GM10847 (cell line): Measurements from ENCODE around the gene POU5F1.

Source experiments
- POLR2A ChIP-seq: IDR thresholded peaks from 2 replicates; pipeline ENCODE4 v1.6.1; 2011; ENCODE audit not compliant: insufficient read length; ENCODE audit errors: extremely low read depth

Gene POU5F1

DNA sequence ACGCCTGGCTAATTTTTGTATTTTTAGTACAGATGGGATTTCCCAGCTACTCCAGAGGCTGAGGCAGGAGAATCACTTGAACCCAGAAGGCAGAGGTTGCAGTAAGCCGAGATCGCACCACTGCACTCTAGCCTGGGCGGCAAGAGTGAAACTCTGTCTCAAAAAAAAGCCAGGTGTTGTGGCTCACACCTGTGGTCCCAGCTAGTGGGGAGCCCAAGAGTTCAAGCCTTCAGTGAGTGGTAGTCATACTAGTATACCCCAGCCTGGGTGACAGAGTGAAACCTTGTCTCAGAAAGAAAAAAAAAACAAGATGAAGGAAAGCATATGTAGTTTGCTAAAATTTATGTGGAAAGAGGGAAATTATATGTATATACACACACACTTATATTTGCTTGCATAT is 20.0 kb upstream of the POU5F1 start:
- TF ChIP-seq POLR2A, result no peak

DNA sequence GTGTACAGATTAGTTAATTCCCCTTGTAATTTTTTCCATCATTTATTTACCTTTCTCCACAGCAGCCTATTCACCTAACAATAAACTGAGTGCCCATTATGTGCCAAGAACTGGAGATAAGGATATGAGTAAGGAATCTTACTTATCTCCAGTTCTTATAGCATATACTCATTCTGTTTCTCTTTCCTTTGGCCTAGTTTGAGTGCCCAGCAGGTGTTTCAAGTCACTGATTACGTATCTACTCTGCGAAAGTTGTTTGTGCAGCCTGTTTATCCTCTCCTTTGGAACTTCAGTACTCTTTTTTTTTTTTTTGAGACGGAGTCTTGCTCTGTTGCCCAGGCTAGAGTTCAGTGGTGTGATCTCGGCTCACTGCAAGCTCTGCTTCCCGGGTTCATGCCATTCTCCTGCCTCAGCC is 17.3 kb upstream of the POU5F1 start:
- no peak for TF ChIP-seq POLR2A

DNA sequence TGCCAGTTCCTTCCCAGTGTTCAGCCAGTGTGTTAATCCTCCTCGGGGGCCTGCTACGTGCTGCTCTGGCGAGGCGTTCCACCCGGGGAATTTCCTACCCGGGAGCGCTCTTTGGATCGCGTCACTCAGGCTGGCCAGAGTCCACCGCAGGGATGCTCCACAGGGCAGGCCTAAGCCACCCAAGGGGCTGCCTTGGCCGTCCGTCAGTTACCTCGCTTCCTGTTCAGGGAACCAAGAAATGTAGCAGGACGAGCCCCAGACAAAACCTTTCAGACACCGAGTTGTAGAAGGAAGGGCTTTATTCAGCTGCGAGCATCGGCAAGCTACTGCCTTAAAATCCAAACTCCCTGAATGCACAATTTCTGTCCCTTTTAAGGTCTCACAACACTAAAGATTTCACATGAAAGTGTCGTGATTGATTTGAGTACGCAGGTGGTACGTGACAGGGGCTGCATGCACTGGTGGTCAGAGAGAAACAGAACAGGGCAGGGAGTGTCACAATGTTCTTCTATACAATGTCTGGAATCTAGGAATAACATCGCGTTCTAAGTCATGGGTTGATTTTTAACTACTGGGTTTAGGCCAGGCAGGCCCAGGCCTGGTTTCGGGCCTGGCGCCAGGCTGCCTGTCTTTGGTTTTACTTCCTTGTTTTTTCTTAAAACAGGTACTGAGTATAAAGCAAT is 15.7 kb upstream of the POU5F1 start:
- no peak for TF ChIP-seq POLR2A

DNA sequence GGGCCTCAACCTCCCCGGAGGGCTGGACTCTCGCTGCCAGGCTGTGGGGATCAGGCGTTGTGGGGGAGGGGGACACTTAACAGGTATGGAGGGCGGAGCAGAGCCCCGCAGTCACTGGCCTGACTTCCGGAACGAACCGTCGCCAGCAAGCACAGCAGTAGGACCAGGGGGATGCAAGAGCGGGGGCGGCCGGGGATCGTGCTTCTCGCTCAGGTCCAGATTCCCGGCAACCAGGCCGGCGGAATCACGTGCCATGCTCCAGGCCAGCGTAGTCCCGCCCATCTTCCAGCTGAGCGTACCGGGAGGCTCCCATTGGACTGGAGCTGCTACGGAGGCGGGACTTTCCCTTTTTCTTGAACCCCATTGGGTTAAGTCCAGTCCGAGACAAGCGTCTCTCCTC is 10.0 kb upstream of the POU5F1 start:
- no peak for TF ChIP-seq POLR2A

DNA sequence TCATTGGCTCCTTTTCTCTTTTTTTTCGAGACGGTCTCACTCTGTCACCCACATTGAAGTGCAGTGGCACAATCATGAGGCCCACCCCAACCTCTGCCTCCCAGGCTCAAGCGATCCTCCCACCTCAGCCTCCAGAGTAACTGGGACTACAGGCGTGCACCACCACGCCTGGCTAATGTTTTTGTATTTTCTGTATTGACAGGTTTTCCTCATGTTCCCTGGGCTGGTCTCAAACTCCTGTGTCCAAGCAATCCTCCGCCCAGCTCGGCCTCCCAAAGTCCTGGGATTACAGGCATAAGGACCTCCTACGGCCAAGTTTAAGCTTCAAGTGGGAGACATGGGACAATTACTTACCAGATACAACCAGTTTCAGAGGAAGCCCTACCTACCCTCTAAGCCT is 9.4 kb upstream of the POU5F1 start:
- no peak for TF ChIP-seq POLR2A

DNA sequence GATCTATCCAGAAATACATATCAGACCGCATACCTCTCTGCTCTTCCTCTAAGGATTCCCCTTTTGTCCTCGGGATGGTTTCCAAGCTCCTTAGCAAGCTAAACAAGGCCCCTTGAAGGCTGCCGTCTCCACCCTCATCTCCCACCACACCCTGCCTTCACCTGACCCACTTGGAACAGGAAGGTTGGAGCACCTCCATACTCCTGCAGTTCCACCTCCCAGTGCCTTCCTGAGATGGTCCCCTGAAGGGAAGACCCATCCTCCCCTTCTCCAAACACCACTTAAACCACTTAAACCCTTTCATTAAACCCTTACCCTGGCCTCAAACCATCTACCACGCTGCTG is 8.5 kb upstream of the POU5F1 start:
- TF ChIP-seq POLR2A, result no peak

DNA sequence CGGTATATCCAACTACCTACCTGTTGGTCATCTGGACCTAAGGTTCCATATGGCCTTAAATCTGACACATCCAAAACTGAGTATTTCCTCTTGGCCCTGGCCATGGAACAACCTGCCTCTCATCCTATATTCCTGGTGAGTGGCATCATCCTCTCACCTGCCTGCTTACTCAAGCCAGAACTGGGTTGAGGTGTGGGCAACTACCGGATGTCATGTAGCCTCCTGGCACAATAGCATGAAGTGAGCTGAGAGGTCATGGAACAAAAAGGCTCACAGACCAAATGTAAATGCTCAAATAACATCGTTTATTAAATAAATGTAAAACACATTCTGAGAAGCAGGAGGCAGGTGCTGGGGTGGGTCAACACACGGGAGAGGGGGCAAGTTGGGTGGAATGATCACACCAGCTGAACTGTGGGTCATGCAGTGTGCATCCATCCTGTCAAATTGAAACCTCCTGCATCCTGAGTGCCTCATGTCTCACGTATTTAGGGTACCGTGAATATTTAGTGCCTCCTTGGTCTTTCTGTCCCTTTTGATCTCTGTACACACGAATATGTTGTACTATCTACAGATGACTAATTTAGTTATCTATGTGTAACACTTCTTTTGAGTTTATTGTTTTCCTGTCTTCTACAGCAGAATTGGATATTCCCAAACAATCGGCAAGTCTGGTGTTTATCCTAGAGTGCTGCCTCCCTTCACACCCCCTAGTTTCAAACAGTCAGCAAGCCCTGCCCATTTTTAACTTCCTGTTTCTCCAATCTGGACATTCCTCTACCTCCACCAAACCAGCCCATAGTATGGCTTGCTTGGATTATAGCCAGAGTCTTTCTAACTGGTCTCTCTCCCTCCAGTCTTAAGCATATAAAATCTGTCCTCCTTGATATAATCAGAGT is 7.9 kb upstream of the POU5F1 start:
- TF ChIP-seq POLR2A, result no peak

DNA sequence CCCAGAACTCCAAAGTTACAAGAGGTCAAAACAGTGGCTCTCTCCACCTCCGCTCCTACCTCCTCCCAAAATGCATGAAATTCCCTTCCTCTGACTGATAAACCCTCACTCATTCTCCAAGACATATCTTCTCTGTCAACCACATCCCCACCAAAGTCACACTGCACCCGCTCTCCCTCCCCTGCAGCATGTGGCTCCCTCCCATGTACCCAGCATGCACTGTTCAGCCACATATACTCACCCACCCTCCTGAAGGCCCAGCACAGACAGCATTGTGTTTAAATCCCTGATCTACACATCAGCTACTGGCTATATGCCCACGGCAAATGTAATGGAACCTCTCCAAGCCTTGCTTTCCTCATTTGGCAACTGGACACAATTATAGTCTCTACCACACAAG is 5.5 kb upstream of the POU5F1 start:
- no peak for TF ChIP-seq POLR2A

DNA sequence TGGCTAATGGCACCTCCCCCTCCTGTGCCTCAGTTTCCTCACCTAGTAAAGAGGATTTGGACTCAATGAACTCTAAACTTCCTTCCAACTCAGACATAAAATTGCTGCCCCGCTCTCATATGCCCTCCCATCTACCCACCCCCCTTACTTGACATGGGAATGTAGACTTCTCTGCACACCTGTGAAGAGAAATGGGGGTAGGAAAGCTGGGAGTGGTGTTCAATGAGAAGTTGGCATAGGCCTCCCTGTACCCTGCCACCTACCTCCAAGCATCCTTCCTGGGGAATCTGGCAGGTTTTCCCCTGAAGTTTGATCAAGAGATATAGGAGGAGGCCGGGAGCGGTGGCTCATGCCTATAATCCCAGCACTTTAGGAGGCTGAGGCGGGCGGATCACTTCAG is 3.9 kb upstream of the POU5F1 start:
- TF ChIP-seq POLR2A, result no peak

DNA sequence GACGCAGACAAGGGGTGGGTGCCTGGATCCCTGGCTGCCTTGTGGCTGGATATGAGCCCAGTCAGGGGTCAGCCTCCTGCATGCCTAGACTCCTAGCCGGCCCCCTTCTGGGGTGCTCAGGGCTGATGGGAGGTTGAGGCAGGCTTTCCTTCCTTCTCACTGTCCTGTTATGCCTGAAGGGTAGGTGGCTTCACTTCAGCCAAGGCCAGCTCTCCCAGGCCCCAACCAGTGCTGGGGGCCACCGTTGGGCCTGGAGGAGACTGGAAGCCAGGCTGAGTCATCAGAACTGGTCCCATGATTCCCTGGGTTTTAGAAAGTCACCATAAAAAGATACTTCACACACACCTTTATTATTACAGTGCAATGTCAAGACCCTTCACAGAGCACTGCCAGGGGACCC is 2.9 kb upstream of the POU5F1 start:
- TF ChIP-seq POLR2A, result no peak

DNA sequence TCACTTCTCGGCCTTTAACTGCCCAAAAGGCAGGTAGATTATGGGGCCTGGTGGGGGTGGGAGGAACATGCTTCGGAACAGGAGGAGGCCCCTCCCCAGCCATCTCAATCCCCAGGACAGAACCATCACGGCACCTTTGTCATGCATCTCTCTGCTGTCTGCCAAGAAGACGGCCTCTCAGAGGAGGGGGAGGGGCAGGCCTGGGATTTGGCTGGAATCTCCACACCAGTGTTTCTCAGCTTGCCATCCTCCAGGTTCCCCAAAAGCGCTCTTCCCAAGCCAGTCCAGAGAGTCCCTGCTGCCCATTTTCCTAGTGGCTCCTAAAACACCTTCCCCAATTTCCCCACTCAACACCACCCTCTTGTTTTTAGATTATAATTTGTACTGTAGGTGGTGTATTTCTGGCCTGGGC is 2.5 kb upstream of the POU5F1 start:
- TF ChIP-seq POLR2A, result no peak

DNA sequence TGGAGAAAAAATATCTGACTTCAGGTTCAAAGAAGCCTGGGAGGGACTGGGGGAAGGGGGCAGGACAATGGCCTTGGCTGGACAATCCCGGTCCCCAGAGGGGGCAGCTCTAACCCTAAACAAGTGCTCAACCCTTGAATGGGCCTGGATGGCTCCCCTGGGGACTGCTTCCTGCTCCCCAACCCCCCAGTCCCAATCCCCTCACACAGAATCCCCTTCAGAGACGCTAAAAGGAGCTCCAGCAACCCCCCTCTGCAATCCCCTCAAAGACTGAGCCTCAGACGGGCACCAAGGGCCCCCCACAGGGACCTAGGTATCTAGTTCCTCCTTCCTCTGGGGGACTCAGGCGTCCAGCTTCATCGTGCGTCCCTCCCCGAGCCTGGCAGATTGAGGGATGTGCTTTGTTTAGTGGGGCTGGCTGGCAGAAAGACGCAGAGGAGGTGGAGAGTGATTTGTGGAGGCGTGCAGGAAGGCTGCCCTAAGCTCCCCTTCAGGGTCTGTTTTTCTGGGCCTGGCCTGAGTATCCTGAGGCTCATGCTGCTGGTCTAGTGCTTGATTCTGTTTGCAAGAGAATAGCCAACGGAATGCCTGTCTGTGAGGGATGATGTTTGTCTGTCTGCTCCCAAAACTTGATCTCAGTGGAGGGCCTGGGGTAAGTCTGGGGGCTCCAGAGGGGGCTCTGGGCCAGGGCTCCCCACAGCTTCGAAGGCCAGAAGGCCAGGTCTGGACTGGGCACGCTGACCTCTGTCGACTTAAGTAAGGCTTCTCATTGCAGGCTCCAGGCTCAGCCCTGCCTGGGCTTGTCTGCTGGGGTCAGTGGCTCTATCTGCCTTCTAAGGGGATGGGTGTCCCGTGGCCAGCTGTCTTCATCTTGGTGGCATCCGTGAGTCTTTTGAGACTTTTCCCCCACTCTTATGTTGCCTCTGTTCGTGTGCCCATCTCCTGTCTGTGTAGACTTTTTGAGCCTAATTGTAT is 1.7 kb upstream of the POU5F1 start:
- no peak for TF ChIP-seq POLR2A

DNA sequence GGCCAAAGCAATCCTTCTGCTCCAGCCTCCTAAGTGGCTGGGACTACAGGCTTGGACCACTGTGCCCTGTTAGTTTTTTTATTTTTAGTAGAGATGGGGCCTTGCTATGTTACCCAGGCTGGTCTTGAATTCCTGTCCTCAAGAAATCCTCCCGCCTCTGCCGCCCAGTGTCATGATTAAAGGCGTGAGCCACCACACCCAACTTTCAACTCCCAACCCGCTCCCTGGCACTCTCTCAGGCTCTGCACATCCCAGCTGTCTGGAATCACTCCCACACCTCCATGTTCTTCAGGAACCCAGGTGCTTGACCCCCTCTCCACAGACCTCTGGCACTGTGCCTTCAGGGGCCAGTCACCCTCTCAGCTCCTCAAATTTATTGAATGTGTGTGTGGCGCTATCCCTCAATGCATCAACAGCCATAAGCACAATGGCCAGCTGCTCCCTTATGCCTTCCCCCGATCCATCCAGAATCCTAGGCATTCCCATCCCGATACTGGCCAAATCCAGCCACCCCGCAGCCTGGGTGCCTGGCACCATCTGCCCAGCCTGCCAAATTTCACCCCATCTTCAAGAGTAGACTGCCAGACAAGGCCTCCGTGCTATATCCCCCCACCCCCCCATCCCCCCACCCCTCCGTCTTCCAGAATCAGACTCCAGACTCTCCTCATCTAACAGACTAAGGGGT is 647 bp upstream of the POU5F1 start:
- TF ChIP-seq POLR2A, result no peak

DNA sequence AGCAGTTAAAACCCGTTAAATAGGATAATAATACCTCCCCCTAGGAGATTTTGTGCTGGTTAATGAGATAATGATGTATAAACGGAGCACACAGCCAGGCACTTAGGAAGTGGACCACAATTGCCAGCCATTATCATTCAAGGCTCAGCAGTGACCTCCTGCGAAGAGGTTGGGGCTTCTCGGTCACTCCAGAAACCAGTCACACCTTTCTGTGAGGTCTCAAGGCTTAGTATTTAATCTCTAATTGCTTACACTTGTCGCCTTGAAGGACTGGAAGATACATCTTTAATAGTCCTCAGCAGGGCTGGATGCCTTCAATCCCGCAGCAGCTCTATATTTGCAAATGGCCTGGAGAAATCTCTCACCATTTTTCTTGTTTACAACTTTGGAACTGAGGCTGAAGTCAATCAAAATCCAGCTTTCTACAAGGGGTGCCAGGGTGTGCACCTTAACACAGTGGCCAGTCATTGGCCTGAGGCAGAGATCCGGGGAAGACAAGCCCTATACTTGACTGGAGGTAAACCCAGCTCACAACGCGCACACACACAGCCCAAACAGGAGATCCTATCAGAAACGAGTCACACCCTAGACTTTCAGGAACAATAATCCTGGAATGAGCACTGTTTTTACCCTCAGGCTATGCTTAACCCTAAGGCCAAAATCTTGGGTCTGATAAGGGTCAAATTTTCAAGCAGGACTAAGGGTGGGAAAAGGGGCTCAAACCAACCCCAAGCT is 1.2 kb downstream of the POU5F1 start:
- TF ChIP-seq POLR2A, result no peak
